HG03354 (cell line): ENCODE measurements around the gene ENO1.
"Not testable (repeated sequence)": the region's sequence is repeated elsewhere in the genome, so short reads cannot be mapped to it uniquely, and the experiment has no call there.

Experiments used
- ATAC-seq: cut with Tn5 transposase; IDR thresholded peaks from one replicate; pipeline ENCODE4 v1.9.1; 2021; ENCODE audit warnings: mild to moderate bottlenecking; ENCODE audit not compliant: unreplicated experiment, poor library complexity, severe bottlenecking

ENO1 gene

DNA sequence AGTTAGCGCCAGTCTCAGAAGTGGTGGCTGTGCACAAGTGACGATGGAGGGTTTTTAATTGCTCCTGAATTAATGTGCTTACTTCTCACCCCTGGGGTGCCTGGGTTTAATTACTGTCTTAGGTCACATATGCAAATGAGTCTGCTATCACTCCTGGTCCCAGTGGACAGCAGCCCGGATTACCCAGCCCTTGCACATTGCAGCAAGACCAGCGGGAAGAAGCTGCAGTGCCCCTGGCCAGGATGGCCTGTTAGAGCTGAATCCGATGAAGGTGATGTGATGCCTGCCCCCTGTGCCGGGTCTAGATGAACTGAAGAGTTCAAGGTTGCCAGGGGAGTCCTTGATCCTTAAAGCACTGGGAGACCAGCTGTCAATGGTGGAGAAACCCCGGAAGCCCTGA is 24.2 kb downstream of the ENO1 start:
- ATAC-seq = no peak

DNA sequence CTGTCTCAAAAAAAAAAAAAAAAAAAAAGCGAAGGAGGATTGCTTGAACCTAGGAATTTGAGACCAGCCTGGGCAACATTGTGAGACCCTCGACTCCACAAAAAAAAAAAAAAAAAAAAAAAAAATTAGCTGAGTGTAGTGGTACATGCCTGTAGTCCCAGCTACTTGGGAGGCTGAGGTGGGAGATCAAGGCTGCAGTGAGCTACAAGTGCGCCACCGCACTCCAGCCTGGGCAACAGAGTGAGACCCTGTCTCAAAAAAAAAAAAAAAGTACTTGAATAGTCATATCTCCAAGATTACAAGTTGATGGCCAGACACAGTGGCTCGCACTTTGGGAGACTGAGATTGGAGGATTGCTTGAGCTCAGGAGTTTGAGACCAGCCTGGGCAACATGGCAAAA is 27.4 kb downstream of the ENO1 start:
- ATAC-seq = no peak

DNA sequence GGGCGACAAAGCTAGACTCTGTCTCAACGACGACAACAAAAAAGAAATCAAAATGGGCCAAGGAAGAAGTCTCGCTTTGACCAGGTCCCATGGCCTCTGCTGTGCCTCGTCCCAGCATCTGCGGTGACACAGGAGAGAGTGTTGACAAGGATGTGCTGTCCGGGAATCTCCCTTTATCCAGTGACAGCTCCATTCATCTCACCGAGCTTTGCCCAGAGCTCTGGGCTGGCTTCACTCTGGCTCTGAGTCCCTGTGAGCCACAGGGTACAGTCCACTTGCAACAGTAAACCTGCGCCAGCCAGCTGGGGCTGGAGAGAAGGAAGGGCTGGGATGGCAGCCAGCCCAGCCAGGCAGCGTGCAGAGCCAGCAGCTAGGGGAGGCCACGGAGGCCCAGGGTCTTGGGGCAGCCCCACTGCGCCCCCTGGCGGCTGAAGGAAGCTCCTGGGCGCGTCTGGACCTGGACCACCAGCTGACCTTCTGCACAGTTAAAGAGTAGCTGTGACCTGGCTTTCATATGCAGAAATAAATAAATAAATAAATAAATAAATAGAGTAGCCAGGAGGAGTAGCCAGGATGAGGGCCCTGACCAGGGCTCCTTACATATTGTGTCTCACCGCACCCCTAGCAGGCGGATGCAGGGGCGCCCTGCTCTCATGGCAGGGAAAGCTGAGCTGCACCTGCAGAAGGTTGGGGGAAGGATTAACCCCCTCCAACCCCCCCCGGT is 29.7 kb downstream of the ENO1 start:
- ATAC-seq = peak; percentile 64

DNA sequence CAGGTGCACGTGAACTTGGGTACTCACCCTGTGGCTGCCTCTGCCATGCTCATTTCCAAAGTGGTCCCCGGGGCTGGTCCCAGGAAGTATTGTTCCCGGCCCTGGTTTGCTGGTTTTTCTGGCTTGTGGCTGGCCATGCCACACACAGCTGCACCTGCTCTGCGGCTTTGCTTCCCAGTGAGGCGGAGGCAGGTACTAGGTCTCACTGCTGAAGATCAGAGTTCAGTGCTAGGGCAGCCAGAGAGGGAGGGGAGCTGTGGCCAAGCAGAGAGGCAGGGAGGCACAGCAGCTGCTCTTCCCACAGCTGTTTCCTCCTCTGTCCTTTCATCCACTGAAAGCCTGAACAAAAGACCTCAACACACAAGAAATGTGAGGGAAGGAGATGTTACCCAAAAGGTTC is 30.5 kb downstream of the ENO1 start:
- ATAC-seq = no peak

DNA sequence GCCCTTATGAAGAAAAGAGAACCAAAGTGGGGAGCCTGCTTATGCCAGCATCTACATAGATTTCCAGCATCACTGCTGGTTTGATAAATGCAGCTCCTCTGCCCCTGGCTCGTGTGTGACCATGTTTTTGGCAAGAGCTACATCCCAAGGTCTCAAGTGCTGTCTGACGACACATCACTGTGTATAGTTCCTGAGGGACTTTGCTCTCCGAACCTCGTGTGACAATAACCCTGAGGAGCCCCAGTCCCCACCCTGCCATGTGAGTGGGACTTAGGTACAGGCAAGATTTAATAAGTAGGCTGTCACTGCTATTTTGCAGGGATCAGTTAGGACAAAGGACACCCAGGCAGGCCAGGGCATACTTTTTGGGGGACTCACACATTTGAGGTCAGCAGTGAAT is 32.2 kb downstream of the ENO1 start:
- no peak for ATAC-seq

DNA sequence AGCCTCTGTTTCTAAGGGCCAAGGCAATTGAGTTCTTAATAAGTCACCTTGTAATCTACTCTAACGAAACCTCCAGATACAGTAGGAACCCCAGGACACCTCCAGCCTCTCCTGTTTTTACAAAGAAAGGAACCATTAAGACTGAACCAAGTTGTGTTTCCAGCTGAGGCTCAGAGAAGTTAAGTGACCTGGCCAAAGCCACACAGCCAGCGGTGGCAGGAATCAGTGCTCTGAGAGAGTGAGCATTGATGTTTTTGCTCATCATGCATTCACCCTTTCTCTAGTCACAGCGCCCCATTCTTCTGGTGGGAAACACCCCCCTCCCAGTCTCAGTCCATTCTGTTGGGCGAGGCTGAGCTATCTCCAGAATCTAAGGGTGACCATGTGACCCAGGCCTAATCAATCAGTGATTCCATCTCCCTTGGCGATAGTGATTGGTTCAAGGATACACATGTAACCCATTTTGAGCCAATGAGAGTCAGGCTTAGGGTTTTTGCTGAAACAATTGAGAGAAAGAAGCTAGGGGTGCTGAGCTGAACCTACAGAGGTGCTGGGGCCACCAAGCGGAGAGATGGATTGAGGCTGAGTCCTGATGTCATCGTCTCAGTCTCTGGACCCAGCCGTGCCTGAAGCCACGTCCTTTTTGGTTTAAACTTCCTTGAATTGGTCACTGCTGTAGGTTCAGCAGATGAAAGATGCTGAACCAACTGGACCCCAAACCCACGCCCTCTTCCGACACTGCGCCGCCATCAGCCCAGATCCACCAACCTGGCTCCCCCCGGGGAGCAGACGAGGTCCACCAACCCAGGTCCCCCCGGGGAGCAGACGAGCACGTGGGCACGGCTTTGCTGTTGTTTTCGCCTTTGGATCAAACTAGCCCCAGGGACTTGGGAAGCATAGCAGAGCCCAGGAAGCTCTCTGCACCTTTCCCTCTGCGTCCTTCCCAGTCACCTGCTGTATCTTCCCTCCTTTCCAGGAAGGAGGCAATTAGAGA is 33.1 kb downstream of the ENO1 start:
- ATAC-seq = no peak

DNA sequence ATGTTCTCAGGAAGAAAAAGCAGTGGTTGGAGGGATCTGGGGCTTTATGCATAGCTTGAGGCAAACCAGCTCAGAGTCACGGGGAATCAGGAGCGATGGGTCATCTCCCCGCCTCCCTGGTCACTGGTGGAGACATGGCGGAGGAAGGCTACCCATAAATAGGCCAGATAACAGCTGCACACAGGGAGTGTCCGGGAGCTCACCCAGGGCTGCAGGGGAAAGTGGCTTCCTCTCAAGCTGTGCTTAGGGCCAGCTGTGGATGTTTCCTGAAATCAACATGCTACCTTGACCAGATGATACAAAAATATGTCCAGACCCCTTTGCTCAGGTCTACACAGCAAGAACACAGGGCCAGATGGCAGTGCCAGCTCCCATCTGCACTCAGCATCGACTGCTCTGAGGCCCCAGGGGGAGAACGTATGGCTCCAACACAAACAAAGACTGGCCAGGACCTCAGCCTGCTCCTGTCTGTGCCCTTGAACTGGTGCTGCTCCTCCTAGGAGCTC is 33.9 kb downstream of the ENO1 start:
- ATAC-seq = no peak

DNA sequence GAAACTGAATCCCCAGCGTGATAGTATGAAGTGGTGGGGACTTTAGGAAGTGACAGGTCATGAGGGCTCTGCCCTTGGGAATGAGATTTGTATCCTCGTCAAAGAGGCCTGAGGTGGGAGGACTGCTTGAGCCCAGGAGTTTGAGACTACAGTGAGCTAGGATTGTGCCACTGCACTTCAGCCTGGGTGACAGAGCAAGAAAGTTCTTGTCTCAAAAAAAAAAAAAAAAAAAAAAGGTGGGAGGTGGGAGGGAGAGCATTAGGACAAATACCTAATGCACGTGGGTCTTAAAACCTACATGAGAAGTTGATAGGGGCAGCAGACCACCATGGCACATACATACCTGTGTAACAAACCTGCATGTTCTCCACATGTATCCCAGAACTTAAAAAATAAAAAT is 37.1 kb downstream of the ENO1 start:
- no peak for ATAC-seq

DNA sequence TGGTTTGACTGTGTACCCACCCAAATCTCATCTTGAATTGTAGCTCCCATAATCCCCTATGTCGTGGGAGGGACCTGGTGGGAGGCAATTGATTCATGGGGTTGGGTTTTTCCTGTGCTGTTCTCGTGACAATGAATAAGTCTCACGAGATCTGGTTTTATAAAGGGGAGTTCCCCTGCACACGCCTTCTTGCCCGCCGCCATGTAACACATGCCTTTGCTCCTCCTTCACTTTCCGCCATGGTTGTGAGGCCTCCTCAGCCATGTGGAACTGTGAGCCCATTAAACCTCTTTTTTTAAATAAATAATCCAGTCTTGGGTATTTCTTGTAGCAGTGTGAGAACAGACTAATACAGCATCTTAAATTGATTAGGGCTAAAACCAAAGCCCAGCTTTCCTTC is 38.5 kb downstream of the ENO1 start:
- ATAC-seq = no peak

DNA sequence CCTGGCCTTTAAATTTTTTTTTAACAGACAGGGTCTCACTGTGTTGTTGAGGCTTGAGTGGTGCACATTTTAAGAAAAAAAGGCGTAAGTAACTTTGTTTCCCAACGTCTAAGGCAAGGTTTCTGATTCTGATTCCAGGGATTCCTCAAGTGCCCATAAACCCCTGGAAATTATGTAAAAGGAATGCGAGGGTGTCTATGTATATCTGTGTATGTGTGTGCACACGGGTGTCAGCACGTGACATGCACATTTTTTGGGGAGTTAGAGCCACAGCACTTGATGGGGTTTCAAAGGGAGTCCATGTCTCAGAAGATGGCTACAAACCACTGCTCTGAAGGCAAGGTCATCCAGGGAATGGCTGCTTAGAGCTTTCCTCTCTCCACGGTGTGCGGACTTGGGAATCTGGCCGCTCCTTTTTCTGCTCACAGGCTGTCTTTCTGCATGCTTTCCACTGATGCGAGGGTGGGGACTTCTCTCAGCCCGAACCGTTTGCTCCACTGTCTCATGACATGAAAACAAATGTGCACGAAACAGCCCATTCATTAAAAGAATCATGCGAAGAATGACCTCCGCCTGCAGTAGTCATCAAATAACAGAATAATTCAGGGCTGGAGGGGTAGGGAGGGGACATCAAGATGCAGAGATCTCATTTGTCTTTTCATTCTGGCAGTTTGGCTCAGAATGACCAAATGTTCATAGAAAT is 42.4 kb downstream of the ENO1 start:
- ATAC-seq = no peak

DNA sequence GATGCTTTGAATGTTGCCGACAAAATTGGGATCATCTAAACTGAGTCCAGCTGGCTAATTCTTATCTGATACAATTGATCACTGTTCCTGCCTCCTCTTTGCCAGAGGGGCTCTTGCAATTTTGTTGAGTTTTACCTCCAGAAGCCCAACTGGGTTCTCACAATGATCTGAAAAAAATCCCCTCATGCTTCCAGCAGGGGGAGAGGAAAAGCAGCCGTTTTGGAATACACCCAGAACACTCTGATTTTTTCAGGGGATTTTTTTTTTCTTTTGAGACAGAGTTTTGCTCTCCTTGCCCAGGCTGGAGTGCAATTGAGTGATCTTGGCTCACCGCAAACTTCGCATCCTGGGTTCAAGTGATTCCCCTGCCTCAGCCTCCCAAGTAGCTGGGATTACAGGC is 47.1 kb downstream of the ENO1 start:
- no peak for ATAC-seq

DNA sequence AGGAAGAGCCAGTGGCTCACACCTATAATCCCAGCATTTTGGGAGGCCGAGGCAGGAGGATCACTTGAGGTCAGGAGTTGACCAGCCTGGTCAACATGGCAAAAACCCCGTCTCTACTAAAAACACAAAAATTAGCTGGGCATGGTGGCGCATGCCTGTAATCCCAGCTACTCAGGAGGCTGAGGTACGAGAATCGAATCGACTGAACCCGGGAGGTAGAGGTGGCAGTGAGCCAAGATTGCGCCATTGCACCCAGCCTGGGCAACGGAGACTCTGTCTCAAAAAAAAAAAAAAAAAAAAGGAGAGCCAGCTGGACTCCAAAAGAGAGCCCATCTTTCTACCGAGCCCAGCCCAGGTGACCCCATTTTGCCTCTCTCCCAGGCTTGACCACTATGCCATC is 47.8 kb downstream of the ENO1 start:
- ATAC-seq = not testable (repeated sequence)

DNA sequence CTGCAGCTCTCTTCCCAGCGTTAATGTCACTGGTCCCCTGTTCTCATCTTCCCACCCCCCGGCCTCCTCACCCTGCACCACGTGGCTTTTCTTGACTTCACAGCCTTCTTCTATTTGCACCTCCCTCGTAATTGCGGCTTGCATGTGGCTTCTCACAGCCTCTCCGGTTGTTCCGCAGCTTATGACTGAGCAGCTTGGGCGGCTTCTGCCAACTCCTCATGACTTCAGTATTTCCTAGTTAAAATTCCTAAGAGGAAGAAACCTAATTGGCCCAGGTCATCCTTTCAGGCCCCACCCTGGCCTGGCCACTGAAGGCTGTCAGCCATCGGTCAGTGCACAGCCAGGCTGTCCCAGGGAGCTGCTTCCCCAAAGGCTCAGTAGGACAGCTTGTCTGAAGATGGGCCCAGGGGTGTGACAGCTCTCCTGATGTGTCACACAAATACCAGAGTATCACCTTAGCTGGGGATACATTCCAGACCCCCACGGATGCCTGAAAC is 52.5 kb downstream of the ENO1 start:
- ATAC-seq = no peak

DNA sequence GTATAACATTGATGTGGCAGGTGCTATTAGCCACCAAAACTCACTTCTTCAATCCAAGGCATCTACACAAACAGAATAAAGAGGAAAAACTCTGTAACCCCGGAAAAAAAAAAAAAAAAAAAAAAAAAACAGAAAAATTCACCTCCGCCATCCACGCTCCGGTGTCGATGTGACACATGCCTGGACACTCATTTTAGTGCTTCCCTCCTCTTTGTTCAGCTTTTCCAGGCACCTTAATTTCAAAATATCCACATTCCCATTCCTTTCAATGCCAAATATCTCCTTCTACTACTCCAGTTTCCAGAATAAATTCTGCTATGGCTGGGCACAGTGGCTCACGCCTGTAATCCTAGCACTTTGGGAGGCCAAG is 55.2 kb downstream of the ENO1 start:
- ATAC-seq = no peak

DNA sequence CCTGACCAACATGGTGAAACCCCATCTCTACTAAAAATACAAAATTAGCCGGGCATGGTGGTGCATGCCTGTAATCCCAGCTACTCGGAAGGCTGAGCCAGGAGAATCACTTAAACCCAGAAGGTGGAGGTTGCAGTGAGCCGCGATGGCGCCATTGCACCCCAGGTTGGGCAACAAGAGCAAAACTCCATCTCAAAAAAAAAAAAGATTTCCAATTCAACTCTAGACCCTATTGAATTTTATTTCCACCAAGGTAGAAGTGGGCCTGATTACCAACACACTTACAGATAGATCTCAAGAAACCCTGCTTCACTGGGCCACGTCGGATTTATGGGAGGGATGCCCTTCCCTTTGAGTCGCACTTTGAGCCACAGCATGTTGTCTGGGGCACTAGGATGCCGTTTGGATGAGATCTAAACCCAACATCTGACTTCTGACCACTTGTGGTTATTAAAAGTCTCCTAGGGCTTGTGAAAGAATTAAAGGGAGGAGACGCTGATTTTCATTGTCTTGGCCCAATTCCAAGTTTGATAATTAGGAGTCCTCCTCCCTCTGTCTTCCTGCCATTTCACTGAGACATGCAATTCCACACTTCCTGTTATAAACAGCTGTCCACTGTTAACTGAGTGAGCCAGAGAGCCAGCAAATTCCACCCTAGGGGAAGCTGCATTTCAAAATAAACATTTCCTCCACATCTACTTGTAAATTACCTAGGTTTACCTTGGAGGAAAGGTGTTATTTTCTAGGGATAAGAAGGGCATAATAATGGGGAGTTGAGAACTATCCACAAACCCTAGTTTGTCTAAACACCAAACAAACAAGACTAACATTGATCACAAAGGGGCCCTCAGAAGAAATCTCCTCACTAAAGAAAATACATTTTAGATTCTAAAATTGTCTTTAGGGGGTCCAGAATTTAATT is 55.9 kb downstream of the ENO1 start:
- ATAC-seq = no peak

DNA sequence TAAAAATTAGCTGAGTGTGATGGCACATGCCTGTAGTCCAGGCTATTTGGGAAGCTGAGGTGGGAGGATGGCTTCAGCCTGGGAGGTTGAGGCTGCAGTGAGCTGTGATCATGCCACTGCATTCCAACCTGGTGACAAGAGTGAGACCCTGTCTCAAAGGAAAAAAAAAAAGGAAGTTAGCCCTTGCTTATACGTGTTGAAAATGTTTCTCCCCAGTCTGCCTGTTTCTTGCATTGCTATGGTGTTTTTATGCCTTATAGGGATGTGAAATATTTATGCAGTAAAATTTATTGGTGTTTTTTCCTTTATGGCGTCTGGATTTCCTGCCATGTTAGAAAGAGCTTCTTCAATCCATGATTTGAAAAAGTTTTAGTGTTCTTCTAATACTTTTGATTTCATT is 57.4 kb downstream of the ENO1 start:
- no peak for ATAC-seq

DNA sequence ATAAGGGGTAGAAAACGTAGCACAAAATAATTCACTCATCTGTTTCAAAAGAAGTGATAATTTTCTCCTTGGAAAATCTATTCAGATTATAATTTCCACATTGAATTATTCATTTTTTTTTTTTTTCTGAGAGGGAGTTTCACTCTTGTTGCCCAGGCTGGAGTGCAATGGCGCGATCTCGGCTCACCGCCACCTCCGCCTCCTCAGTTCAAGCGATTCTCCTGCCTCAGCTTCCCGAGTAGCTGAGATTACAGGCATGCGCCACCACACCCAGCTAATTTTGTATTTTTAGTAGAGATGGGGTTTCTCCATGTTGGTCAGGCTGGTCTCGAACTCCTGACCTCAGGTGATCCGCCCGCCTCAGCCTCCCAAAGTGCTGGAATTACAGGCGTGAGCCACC is 59.7 kb downstream of the ENO1 start:
- not testable (repeated sequence) for ATAC-seq

DNA sequence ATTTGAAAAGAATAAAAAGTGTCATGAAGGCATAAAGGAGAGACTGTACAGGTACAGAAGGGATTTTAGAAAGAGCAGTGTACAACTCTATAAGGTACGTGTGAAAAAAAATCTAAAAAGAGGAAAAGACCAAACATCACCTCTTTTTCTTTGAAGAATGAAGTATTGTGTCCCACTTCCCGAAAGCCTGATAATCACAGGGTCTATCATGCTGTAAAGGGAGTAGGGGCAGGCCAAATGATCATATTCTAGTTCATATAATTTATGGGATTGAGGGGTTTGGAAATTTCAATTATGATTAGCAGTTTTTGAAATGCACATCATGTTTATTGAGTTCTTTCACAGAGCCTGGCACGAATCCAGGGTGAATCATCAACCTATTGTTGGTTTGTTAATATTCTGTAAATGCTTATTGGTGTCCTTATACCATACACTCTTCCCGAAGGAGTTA is 60.1 kb downstream of the ENO1 start:
- no peak for ATAC-seq
